ENCODE data around the gene PFKM. TPM values are rescaled to one million over a fixed set of nuclear protein-coding genes. Genes with fewer than 3 reads are reported as not detected.

The PFKM gene
- total RNA-seq, 1 donor from 2014 or later = 132 TPM

GRCh38 chr12:48165089-48165981 lies 46.2 kb downstream of the PFKM start:
- Mint-ChIP-seq H3K27ac (ENCODE audit: unreplicated experiment) (peak overlapping the region; percentile 36), H3K4me3 (no peak overlapping the region), H3K36me3 (ENCODE audit: low read depth) (no peaks in the 10 kb centered on the region), H3K4me1 (peaks cover 12% of the 10 kb centered on the region), H3K27me3 (ENCODE audit: low read depth) (no peaks in the 10 kb centered on the region), H3K9me3 (no peaks in the 10 kb centered on the region)
- TF ChIP-seq CTCF (conservative IDR thresholded peaks at IDR 0.05) = peak; percentile 98
- peak; percentile 52 for DNase-seq (ENCODE audit: low read depth, low spot score)

GRCh38 chr12:48169011-48169410 lies 49.8 kb downstream of the PFKM start:
- Mint-ChIP-seq H3K4me1 (peaks cover 7% of the 10 kb centered on the region), H3K27ac (ENCODE audit: unreplicated experiment) (no peak overlapping the region), H3K9me3 (no peaks in the 10 kb centered on the region), H3K4me3 (no peak overlapping the region), H3K36me3 (ENCODE audit: low read depth) (no peaks in the 10 kb centered on the region), H3K27me3 (ENCODE audit: low read depth) (no peaks in the 10 kb centered on the region)
- no peak for TF ChIP-seq CTCF (conservative IDR thresholded peaks at IDR 0.05)
- no peak for DNase-seq (ENCODE audit: low read depth, low spot score)

GRCh38 chr12:48175613-48176416 lies 56.7 kb downstream of the PFKM start:
- no peaks in the 10 kb centered on the region for H3K9me3 Mint-ChIP-seq
- H3K27ac Mint-ChIP-seq (ENCODE audit: unreplicated experiment) = no peak overlapping the region
- H3K4me1 Mint-ChIP-seq = peaks cover 10% of the 10 kb centered on the region
- DNase-seq (ENCODE audit: low read depth, low spot score) = no peak
- no peak overlapping the region for H3K4me3 Mint-ChIP-seq
- TF ChIP-seq CTCF (conservative IDR thresholded peaks at IDR 0.05) = no peak
- no peaks in the 10 kb centered on the region for H3K36me3 Mint-ChIP-seq (ENCODE audit: low read depth)
- H3K27me3 Mint-ChIP-seq (ENCODE audit: low read depth) = peaks cover 18% of the 10 kb centered on the region

GRCh38 chr12:48176417-48176751 lies 57.2 kb downstream of the PFKM start:
- H3K27me3 Mint-ChIP-seq (ENCODE audit: low read depth) = peaks cover 23% of the 10 kb centered on the region

GRCh38 chr12:48177982-48178381 lies 58.8 kb downstream of the PFKM start:
- Mint-ChIP-seq H3K4me3 (no peak overlapping the region), H3K27me3 (ENCODE audit: low read depth) (peaks cover 37% of the 10 kb centered on the region), H3K4me1 (peaks cover 19% of the 10 kb centered on the region), H3K36me3 (ENCODE audit: low read depth) (no peaks in the 10 kb centered on the region), H3K27ac (ENCODE audit: unreplicated experiment) (no peak overlapping the region), H3K9me3 (no peaks in the 10 kb centered on the region)
- DNase-seq (ENCODE audit: low read depth, low spot score) = no peak
- no peak for TF ChIP-seq CTCF (conservative IDR thresholded peaks at IDR 0.05)

More at GRCh38 chr12:48176417-48176751, 57.2 kb downstream of the PFKM start:
- TF ChIP-seq CTCF (conservative IDR thresholded peaks at IDR 0.05) = no peak
- Mint-ChIP-seq H3K36me3 (ENCODE audit: low read depth) (no peaks in the 10 kb centered on the region), H3K4me1 (peaks cover 10% of the 10 kb centered on the region), H3K27ac (ENCODE audit: unreplicated experiment) (no peak overlapping the region), H3K4me3 (no peak overlapping the region), H3K9me3 (no peaks in the 10 kb centered on the region)
- no peak for DNase-seq (ENCODE audit: low read depth, low spot score)

Data from neural crest cell (in vitro differentiated cells).